IMR-90 (cell line): ENCODE results near the gene NEURL1. TPM values are rescaled to one million over a fixed set of nuclear protein-coding genes. Genes with fewer than 3 reads are reported as not detected.

Source experiments
- ATAC-seq: fragments of 200-7000 bp; cut with Tn5 transposase; 2 replicates; pipeline ENCODE4 v1.9.1; 2020; ENCODE audit warnings: low read depth, mild to moderate bottlenecking, moderate library complexity
- BruUV-seq: library from RNA; stranded (reverse); fragments of 400-500 nt; replicated peaks from 2 replicates; lab custom pipeline; 2021; lab: Mats Ljungman, UMichigan
- CTCF ChIA-PET: fragments of 300-600 bp; formaldehyde crosslinking; extraction: SDS; loops from one replicate; lab custom pipeline; 2021; ENCODE audit warnings: antibody characterized with exemption; lab: Yijun Ruan, JAX
- POLR2A ChIA-PET: fragments of 300-600 bp; sonication (Branson Sonifier 250); formaldehyde crosslinking; loops from one replicate; lab custom pipeline; 2022; ENCODE audit warnings: antibody characterized with exemption; ENCODE audit not compliant: unreplicated experiment; lab: Charles Lee
- DNase-seq: peaks from one replicate; pipeline ENCODE4 v3.0.0; 2013
- H2AFZ ChIP-seq: replicated peaks from 2 replicates; pipeline ENCODE3; 2013; ENCODE audit warnings: low read length, mild to moderate bottlenecking; ENCODE audit not compliant: poor library complexity
- H2AK5ac ChIP-seq: 2 replicates; pipeline ENCODE4 v1.6.1; 2013; ENCODE audit warnings: low read depth, low read length, inconsistent platforms
- H2AK9ac ChIP-seq: replicated peaks from 2 replicates; pipeline ENCODE3; 2013; ENCODE audit warnings: mild to moderate bottlenecking, low read depth, low read length, moderate library complexity; ENCODE audit not compliant: poor library complexity
- H2BK120ac ChIP-seq: 2 replicates; pipeline ENCODE4 v1.6.1; 2013; ENCODE audit warnings: low read depth, low read length, inconsistent platforms
- H2BK15ac ChIP-seq: 3 replicates; pipeline ENCODE4 v1.6.1; 2013; ENCODE audit warnings: low read depth, low read length, inconsistent platforms
- H2BK20ac ChIP-seq: 2 replicates; pipeline ENCODE4 v1.6.1; 2013; ENCODE audit warnings: low read depth, mild to moderate bottlenecking, inconsistent platforms, low read length, moderate library complexity
- H2BK5ac ChIP-seq: 2 replicates; pipeline ENCODE4 v1.6.1; 2013; ENCODE audit warnings: mild to moderate bottlenecking, low read depth, low read length, inconsistent platforms; ENCODE audit not compliant: poor library complexity, severe bottlenecking
- H3K14ac ChIP-seq: replicated peaks from 2 replicates; pipeline ENCODE4 v1.6.1; 2013; ENCODE audit warnings: low read depth, low read length, inconsistent platforms
- H3K18ac ChIP-seq: 2 replicates; pipeline ENCODE4 v1.6.1; 2013; ENCODE audit warnings: low read depth, low read length, control low read depth
- H3K23ac ChIP-seq: 2 replicates; pipeline ENCODE4 v1.6.1; 2013; ENCODE audit warnings: low read depth, low read length, inconsistent platforms
- H3K27ac ChIP-seq: 2 replicates; pipeline ENCODE4 v1.5.1; 2013; ENCODE audit warnings: mild to moderate bottlenecking, control low read depth, low read length; ENCODE audit not compliant: insufficient read depth
- H3K27me3 ChIP-seq: 2 replicates; pipeline ENCODE4 v1.6.1; 2013; ENCODE audit warnings: low read length; ENCODE audit not compliant: control insufficient read depth, insufficient read depth
- H3K36me3 ChIP-seq: 2 replicates; pipeline ENCODE4 v1.6.1; 2013; ENCODE audit warnings: low read length, mixed read lengths; ENCODE audit not compliant: control insufficient read depth, insufficient read depth
- H3K4ac ChIP-seq: 2 replicates; pipeline ENCODE4 v1.6.1; 2013; ENCODE audit warnings: low read depth, low read length, inconsistent platforms
- H3K4me1 ChIP-seq: 2 replicates; pipeline ENCODE4 v1.6.1; 2013; ENCODE audit warnings: low read length, mixed read lengths; ENCODE audit not compliant: control insufficient read depth, insufficient read depth
- H3K4me2 ChIP-seq: 2 replicates; pipeline ENCODE4 v1.6.1; 2013; ENCODE audit warnings: low read depth, mild to moderate bottlenecking, control low read depth, low read length, moderate library complexity
- H3K4me3 ChIP-seq: 2 replicates; pipeline ENCODE4 v1.5.1; 2013; ENCODE audit warnings: low read depth, mild to moderate bottlenecking, control low read depth, low read length, moderate library complexity; ENCODE audit not compliant: insufficient read depth
- H3K56ac ChIP-seq: 2 replicates; pipeline ENCODE4 v1.6.1; 2013; ENCODE audit warnings: low read length, inconsistent platforms; ENCODE audit not compliant: insufficient read depth; ENCODE audit errors: extremely low read depth
- H3K79me1 ChIP-seq, 2 experiments: 2 replicates each; pipeline ENCODE4 v1.6.1; 2013; ENCODE audit warnings: low read length in 2 of 2, inconsistent platforms in 1 of 2, low read depth in 1 of 2
- H3K9ac ChIP-seq: 2 replicates; pipeline ENCODE4 v1.6.1; 2013; ENCODE audit warnings: low read depth, low read length, control low read depth
- H3K9me1 ChIP-seq: 2 replicates; pipeline ENCODE4 v1.6.1; 2013; ENCODE audit warnings: low read length, inconsistent platforms; ENCODE audit not compliant: insufficient read depth
- H3K9me3 ChIP-seq: 2 replicates; pipeline ENCODE4 v1.6.1; 2013; ENCODE audit warnings: low read length; ENCODE audit not compliant: control insufficient read depth, insufficient read depth
- H4K20me1 ChIP-seq: 2 replicates; pipeline ENCODE4 v1.6.1; 2013; ENCODE audit warnings: low read length, inconsistent platforms; ENCODE audit not compliant: insufficient read depth
- H4K5ac ChIP-seq: 2 replicates; pipeline ENCODE4 v1.6.1; 2013; ENCODE audit warnings: mild to moderate bottlenecking, low read depth, low read length, control low read depth
- H4K8ac ChIP-seq, 2 experiments: 2 replicates each; pipeline ENCODE4 v1.6.1; 2013; ENCODE audit warnings: low read depth in 2 of 2, low read length in 2 of 2, control low read depth in 1 of 2, inconsistent platforms in 1 of 2
- H4K91ac ChIP-seq: 2 replicates; pipeline ENCODE4 v1.6.1; 2013; ENCODE audit warnings: low read depth, low read length, inconsistent platforms; ENCODE audit not compliant: insufficient read depth
- BHLHE40 ChIP-seq: fragments of 150-350 bp; IDR thresholded peaks from 2 replicates; pipeline ENCODE4 v1.6.1; 2016; ENCODE audit warnings: mild to moderate bottlenecking, low read depth, low read length
- CEBPB ChIP-seq: IDR thresholded peaks from 2 replicates; pipeline ENCODE4 v1.6.1; 2012; ENCODE audit warnings: low read depth, low read length, improper control_type of control experiment
- FOS ChIP-seq: fragments of 150-350 bp; IDR thresholded peaks from 2 replicates; pipeline ENCODE4 v1.6.1; 2016; ENCODE audit warnings: low read depth, low read length
- MAFK ChIP-seq: IDR thresholded peaks from 2 replicates; pipeline ENCODE4 v1.6.1; 2012; ENCODE audit warnings: low read depth, low read length, improper control_type of control experiment
- MAZ ChIP-seq: IDR thresholded peaks from 2 replicates; pipeline ENCODE4 v1.6.1; 2012; ENCODE audit warnings: low read depth, mild to moderate bottlenecking, low read length, improper control_type of control experiment, moderate library complexity, borderline replicate concordance
- MXI1 ChIP-seq: IDR thresholded peaks from 2 replicates; pipeline ENCODE4 v1.6.1; 2012; ENCODE audit warnings: low read depth, mild to moderate bottlenecking, low read length, moderate library complexity, borderline replicate concordance
- RAD21 ChIP-seq: IDR thresholded peaks from 2 replicates; pipeline ENCODE4 v1.6.1; 2012; ENCODE audit warnings: low read length, improper control_type of control experiment
- RFX5 ChIP-seq: IDR thresholded peaks from 2 replicates; pipeline ENCODE4 v1.8.0; 2012; ENCODE audit warnings: low read depth, mild to moderate bottlenecking, low read length, moderate library complexity
- SMC3 ChIP-seq: fragments of 150-350 bp; IDR thresholded peaks from 2 replicates; pipeline ENCODE4 v1.6.1; 2016; ENCODE audit warnings: low read depth, mild to moderate bottlenecking, antibody characterized with exemption, low read length, moderate library complexity
- WGBS, 2 experiments: methylation state at CpG; one replicate each; pipeline versions ENCODE4 v1.1.5 to v1.1.7; 2013; ENCODE audit warnings: missing lambda C conversion rate in 2 of 2; ENCODE audit not compliant: insufficient read length in 1 of 2; ENCODE audit errors: extremely low coverage in 2 of 2; 5-methylcytosine and 5-hydroxymethylcytosine counted together
- dilution Hi-C: fragments of 300-500 bp; cut with HindIII; formaldehyde crosslinking; loops from one replicate; pipeline ENCODE4 v1.14.3; 2018; ENCODE audit warnings: low sequenced_read_pairs; ENCODE audit not compliant: unreplicated experiment
- in situ Hi-C: fragments of 300-500 bp; cut with MboI; formaldehyde crosslinking; loops from 3 replicates; pipeline ENCODE4 v1.14.3; 2019; ENCODE audit warnings: low sequenced_read_pairs, inconsistent platforms, mixed read lengths
- intact Hi-C: fragments of 100-400 bp; cut with micrococcal nuclease; formaldehyde crosslinking; loops from 2 replicates; pipeline ENCODE4 v1.10.0; 2022
- polyA plus RNA-seq, 3 experiments: library from polyadenylated mRNA; depleted of rRNA; stranded (reverse); fragments of >200 nt; gene quantifications; 2 replicates each; pipeline ENCODE4 v1.2.3, GENCODE V29; 2012; ENCODE audit warnings: low replicate concordance in 1 of 3
- total RNA-seq: library from RNA; depleted of rRNA; stranded (reverse); fragments of >200 nt; gene quantifications from 2 replicates; pipeline ENCODE4 v1.2.3, GENCODE V29; 2012
- TF ChIP-seq, protein P1 (sequence below): conservative IDR thresholded peaks from 2 replicates; pipeline ENCODE4 v1.5.1; 2012; ENCODE audit warnings: mild to moderate bottlenecking, low read depth, low read length, improper control_type of control experiment
- TF ChIP-seq, protein P2 (sequence below): fragments of 150-350 bp; IDR thresholded peaks from 2 replicates; pipeline ENCODE4 v1.6.1; 2016; ENCODE audit warnings: low read depth, mild to moderate bottlenecking, low read length, moderate library complexity, borderline replicate concordance
- TF ChIP-seq, protein P3 (sequence below): fragments of 150-350 bp; IDR thresholded peaks from 2 replicates; pipeline ENCODE4 v1.6.1; 2017; ENCODE audit warnings: mild to moderate bottlenecking, antibody characterized with exemption, low read length, low read depth

NEURL1 gene
- total and polyA plus RNA-seq, 2 of the 4 experiments (the other 2 are of a cell fraction), result 0.36 to 0.82 TPM

DNA sequence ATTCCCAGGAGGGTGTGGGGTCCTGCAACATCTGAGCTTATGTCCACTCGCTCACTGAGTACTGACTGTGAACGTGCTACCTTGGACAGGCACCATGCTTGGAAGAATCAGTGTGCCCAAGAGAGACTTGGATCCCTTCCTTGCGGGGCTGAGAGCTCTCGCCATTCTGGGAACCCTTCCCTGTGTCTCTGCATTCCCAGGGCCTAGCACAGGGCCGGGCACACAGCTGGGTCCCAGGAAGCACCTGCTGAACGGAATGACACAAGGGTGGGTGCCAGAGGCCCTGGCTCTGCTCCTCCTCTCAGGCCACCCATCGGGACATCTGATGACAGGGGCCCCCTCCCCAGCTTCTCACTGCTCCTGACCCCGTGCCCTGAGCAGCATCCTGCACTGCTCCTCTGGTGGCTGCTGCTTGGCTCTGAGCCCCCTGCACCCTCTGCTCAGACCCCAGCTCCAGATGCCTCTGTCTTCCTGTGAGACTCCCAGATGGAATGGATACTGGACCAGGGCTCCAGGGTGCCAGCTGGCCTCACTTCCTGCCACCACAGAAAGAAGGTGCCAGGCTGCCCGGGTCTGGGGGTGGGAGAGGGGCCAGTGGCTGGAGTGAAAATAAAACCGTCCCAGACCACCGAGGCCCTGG lies 129.6 kb downstream of the NEURL1 start:
- BruUV-seq, result no TSS peak
- H3K9me3 ChIP-seq, result no peaks in the 10 kb centered on the region
- H4K8ac ChIP-seq, result no peak overlapping the region
- H3K4me1 ChIP-seq, result no peaks in the 10 kb centered on the region
- no peak overlapping the region for H2AK5ac ChIP-seq
- no peak overlapping the region for H3K23ac ChIP-seq
- H3K27me3 ChIP-seq, result no peaks in the 10 kb centered on the region
- H3K4me3 ChIP-seq, result no peak overlapping the region
- H3K4ac ChIP-seq, result no peak overlapping the region
- H3K9ac ChIP-seq, result no peak overlapping the region
- no peak overlapping the region for H2BK120ac ChIP-seq
- POLR2A ChIA-PET, result no interaction called here
- no peak for DNase-seq
- H2AK9ac ChIP-seq, result no peak overlapping the region
- no peak overlapping the region for H3K27ac ChIP-seq
- H2BK15ac ChIP-seq, result no peak overlapping the region
- no peak overlapping the region for H2BK5ac ChIP-seq
- TF ChIP-seq, protein P1, sequence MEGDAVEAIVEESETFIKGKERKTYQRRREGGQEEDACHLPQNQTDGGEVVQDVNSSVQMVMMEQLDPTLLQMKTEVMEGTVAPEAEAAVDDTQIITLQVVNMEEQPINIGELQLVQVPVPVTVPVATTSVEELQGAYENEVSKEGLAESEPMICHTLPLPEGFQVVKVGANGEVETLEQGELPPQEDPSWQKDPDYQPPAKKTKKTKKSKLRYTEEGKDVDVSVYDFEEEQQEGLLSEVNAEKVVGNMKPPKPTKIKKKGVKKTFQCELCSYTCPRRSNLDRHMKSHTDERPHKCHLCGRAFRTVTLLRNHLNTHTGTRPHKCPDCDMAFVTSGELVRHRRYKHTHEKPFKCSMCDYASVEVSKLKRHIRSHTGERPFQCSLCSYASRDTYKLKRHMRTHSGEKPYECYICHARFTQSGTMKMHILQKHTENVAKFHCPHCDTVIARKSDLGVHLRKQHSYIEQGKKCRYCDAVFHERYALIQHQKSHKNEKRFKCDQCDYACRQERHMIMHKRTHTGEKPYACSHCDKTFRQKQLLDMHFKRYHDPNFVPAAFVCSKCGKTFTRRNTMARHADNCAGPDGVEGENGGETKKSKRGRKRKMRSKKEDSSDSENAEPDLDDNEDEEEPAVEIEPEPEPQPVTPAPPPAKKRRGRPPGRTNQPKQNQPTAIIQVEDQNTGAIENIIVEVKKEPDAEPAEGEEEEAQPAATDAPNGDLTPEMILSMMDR, result no peak
- TF ChIP-seq RFX5, result no peak
- TF ChIP-seq FOS, result no peak
- no peak for TF ChIP-seq BHLHE40
- TF ChIP-seq, protein P2, sequence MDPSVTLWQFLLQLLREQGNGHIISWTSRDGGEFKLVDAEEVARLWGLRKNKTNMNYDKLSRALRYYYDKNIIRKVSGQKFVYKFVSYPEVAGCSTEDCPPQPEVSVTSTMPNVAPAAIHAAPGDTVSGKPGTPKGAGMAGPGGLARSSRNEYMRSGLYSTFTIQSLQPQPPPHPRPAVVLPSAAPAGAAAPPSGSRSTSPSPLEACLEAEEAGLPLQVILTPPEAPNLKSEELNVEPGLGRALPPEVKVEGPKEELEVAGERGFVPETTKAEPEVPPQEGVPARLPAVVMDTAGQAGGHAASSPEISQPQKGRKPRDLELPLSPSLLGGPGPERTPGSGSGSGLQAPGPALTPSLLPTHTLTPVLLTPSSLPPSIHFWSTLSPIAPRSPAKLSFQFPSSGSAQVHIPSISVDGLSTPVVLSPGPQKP, result no peak
- TF ChIP-seq RAD21, result no peak
- no peak for TF ChIP-seq MAZ
- TF ChIP-seq SMC3, result no peak
- TF ChIP-seq MXI1, result no peak
- no peak for TF ChIP-seq MAFK
- TF ChIP-seq CEBPB, result no peak
- TF ChIP-seq, protein P3, sequence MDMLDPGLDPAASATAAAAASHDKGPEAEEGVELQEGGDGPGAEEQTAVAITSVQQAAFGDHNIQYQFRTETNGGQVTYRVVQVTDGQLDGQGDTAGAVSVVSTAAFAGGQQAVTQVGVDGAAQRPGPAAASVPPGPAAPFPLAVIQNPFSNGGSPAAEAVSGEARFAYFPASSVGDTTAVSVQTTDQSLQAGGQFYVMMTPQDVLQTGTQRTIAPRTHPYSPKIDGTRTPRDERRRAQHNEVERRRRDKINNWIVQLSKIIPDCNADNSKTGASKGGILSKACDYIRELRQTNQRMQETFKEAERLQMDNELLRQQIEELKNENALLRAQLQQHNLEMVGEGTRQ, result no peak
- no peak for ATAC-seq
- CTCF ChIA-PET, result interaction anchor here (0.6 kb wide), 1 partner anchor 13 kb away, joined by 5 read pairs; no protein-coding TSS in a partner anchor
- H3K56ac ChIP-seq, result no peak overlapping the region
- H2BK20ac ChIP-seq, result no peak overlapping the region
- H3K79me1 ChIP-seq, result peaks cover 19 to 38% of the 10 kb centered on the region in 2 experiments
- no peak overlapping the region for H4K5ac ChIP-seq
- in situ Hi-C loops, result no loop called here
- intact Hi-C loops, result no loop called here
- no peak overlapping the region for H3K18ac ChIP-seq
- H2AFZ ChIP-seq, result no peak overlapping the region
- H3K14ac ChIP-seq, result no peak overlapping the region
- H3K9me1 ChIP-seq, result peaks cover 4% of the 10 kb centered on the region; the same call in 1 of the 2 replicates
- no peak overlapping the region for H4K91ac ChIP-seq
- 100% methylated on average over 4 of the region's 11 CpGs; no CpG with 5 or more reads in 1 of the 2 experiments for WGBS, 2 experiments
- peaks cover 84% of the 10 kb centered on the region for H3K36me3 ChIP-seq
- dilution Hi-C loops, result no loop called here
- no peak overlapping the region for H3K4me2 ChIP-seq
- no peaks in the 10 kb centered on the region for H4K20me1 ChIP-seq
